GM18951 (cell line): ENCODE results near the gene SLC18A2.

Experiments used
- POLR2A ChIP-seq: IDR thresholded peaks from 4 replicates; pipeline ENCODE4 v1.6.1; 2011; ENCODE audit warnings: mild to moderate bottlenecking; ENCODE audit not compliant: insufficient read length, insufficient read depth; ENCODE audit errors: extremely low read depth
- in situ Hi-C: fragments of 300-500 bp; cut with MboI; formaldehyde crosslinking; loops from one replicate; pipeline ENCODE4 v1.12.0; 2022; ENCODE audit warnings: low sequenced_read_pairs, mixed read lengths, inconsistent platforms; ENCODE audit not compliant: unreplicated experiment

The SLC18A2 gene

GRCh38 chr10:117240621-117241529 lies at the start of gene SLC18A2:
SLC18A2 (plus strand) TSS chr10:117241114; CDS start chr10:117241694, 580 bp downstream.
- in situ Hi-C loops: no loop called here
- TF ChIP-seq POLR2A: no peak

- in situ Hi-C loops: no loop called here
- TF ChIP-seq POLR2A: no peak
These were observed 43.7 kb upstream of the SLC18A2 start, which contains the start of gene KCNK18 for GRCh38 chr10:117197189-117197588. KCNK18 (plus strand) TSS chr10:117197489; CDS start chr10:117197489, 0 bp downstream.

GRCh38 chr10:117198088-117198487 lies 42.8 kb upstream of the SLC18A2 start:
- TF ChIP-seq POLR2A: no peak
- in situ Hi-C loops: no loop called here

GRCh38 chr10:117201826-117202225 lies 39.1 kb upstream of the SLC18A2 start:
- in situ Hi-C loops: loop anchor here (25.0 kb wide), 1 partner anchor 260 kb away; no protein-coding TSS in a partner anchor

GRCh38 chr10:117204316-117204715 lies 36.6 kb upstream of the SLC18A2 start:
- no peak for TF ChIP-seq POLR2A
- in situ Hi-C loops: loop anchor here (25.0 kb wide), 1 partner anchor 258 kb away; no protein-coding TSS in a partner anchor

More at GRCh38 chr10:117201826-117202225, 39.1 kb upstream of the SLC18A2 start:
- no peak for TF ChIP-seq POLR2A

GRCh38 chr10:117212176-117212575 lies 28.7 kb upstream of the SLC18A2 start:
- in situ Hi-C loops: loop anchor here (25.0 kb wide), 1 partner anchor 250 kb away; no protein-coding TSS in a partner anchor
- no peak for TF ChIP-seq POLR2A

GRCh38 chr10:117214401-117214800 lies 26.5 kb upstream of the SLC18A2 start:
- no peak for TF ChIP-seq POLR2A
- in situ Hi-C loops: loop anchor here (25.0 kb wide), 1 partner anchor 248 kb away; no protein-coding TSS in a partner anchor

GRCh38 chr10:117215079-117215478 lies 25.8 kb upstream of the SLC18A2 start:
- no peak for TF ChIP-seq POLR2A
- in situ Hi-C loops: loop anchor here (25.0 kb wide), 1 partner anchor 247 kb away; no protein-coding TSS in a partner anchor

- no peak for TF ChIP-seq POLR2A
These were observed 24.9 kb upstream of the SLC18A2 start for GRCh38 chr10:117216028-117216427.

GRCh38 chr10:117216611-117217195 lies 24.2 kb upstream of the SLC18A2 start:
- in situ Hi-C loops: loop anchor here (25.0 kb wide), 1 partner anchor 246 kb away; no protein-coding TSS in a partner anchor
- no peak for TF ChIP-seq POLR2A

More at GRCh38 chr10:117216028-117216427, 24.9 kb upstream of the SLC18A2 start:
- in situ Hi-C loops: loop anchor here (25.0 kb wide), 1 partner anchor 246 kb away; no protein-coding TSS in a partner anchor

GRCh38 chr10:117217196-117217761 lies 23.6 kb upstream of the SLC18A2 start:
- in situ Hi-C loops: loop anchor here (25.0 kb wide), 1 partner anchor 245 kb away; no protein-coding TSS in a partner anchor
- no peak for TF ChIP-seq POLR2A

GRCh38 chr10:117218654-117219053 lies 22.3 kb upstream of the SLC18A2 start:
- in situ Hi-C loops: loop anchor here (25.0 kb wide), 1 partner anchor 244 kb away; no protein-coding TSS in a partner anchor
- TF ChIP-seq POLR2A: no peak
